DND-41 (cell line): ENCODE results near the gene CHKB.

Experiments used
- CTCF ChIP-seq: IDR thresholded peaks from 2 replicates; pipeline ENCODE4 v1.5.1; 2012; ENCODE audit warnings: borderline replicate concordance, low read length, moderate library complexity, mild to moderate bottlenecking; ENCODE audit not compliant: poor library complexity, severe bottlenecking; ENCODE audit errors: extremely low read depth
- EZH2 ChIP-seq: IDR thresholded peaks from 3 replicates; pipeline ENCODE4 v1.6.1; 2012; ENCODE audit warnings: borderline replicate concordance, low read depth, mild to moderate bottlenecking, moderate library complexity, low read length, inconsistent platforms; ENCODE audit not compliant: severe bottlenecking

- TF ChIP-seq CTCF (no peak), EZH2 (no peak)
Measured at GRCh38 chr22:50571264-50572175, 11.1 kb downstream of the CHKB start.
